ENCODE data around the gene PCDH12.

The PCDH12 gene

GRCh38 chr5:141958113-141958512 lies at the start of gene PCDH12:
TSS of gene PCDH12 (minus strand) at chr5:141958202. CDS start at chr5:141957851, 351 bp downstream.
- H3K9me2 ChIP-seq (replicated peaks; ENCODE audit: insufficient read depth, low read length): no peaks in the 10 kb centered on the region
- no peaks in the 10 kb centered on the region for H4K20me1 ChIP-seq (ENCODE audit: insufficient read depth, low read length)
- TF ChIP-seq CTCF (IDR thresholded peaks at IDR 0.05; ENCODE audit: low read length) (no peak), EZH2 (optimal IDR thresholded peaks at IDR 0.05; ENCODE audit: low read depth, low read length) (no peak), EZH2phosphoT487 (IDR thresholded peaks at IDR 0.05; ENCODE audit: low read length) (no peak)
- no peaks in the 10 kb centered on the region for H3K9me3 ChIP-seq (replicated peaks; ENCODE audit: insufficient read depth, low read length)
- no peak for DNase-seq
- no peaks in the 10 kb centered on the region for H3K36me3 ChIP-seq (replicated peaks; ENCODE audit: insufficient read depth, low read length)
- H3K27ac ChIP-seq (ENCODE audit: low read length): no peak within 1 kb of the TSS
- H3K9ac ChIP-seq (ENCODE audit: low read length): no peak within 1 kb of the TSS
- no peaks in the 10 kb centered on the region for H3K79me2 ChIP-seq (ENCODE audit: low read length)
- H3K4me3 ChIP-seq (ENCODE audit: low read length): no peak within 1 kb of the TSS
- 0 out of 2 replicates have a peak within 1 kb of the TSS, but pooled peaks have one; percentile 11 for H2AFZ ChIP-seq (ENCODE audit: low read length)
- H3F3A ChIP-seq (ENCODE audit: insufficient read depth, low read length): no peaks in the 10 kb centered on the region
- H3K27me3 ChIP-seq (replicated peaks; ENCODE audit: insufficient read depth, low read length): no peaks in the 10 kb centered on the region
- peak within 1 kb of the TSS; percentile 51; the same call in 1 of the 2 replicates for H3K4me2 ChIP-seq (ENCODE audit: low read depth, low read length)
- H3K4me1 ChIP-seq (ENCODE audit: low read length): peaks cover 35% of the 10 kb centered on the region

GRCh38 chr5:142007237-142007544 lies 49.2 kb upstream of the PCDH12 start:
- H3F3A ChIP-seq (ENCODE audit: insufficient read depth, low read length): peaks cover 30% of the 10 kb centered on the region
- peaks cover 55% of the 10 kb centered on the region for H3K4me1 ChIP-seq (ENCODE audit: low read length)
- H3K4me3 ChIP-seq (ENCODE audit: low read length): no peak overlapping the region
- TF ChIP-seq EZH2phosphoT487 (IDR thresholded peaks at IDR 0.05; ENCODE audit: low read length) (no peak), CTCF (IDR thresholded peaks at IDR 0.05; ENCODE audit: low read length) (no peak), EZH2 (optimal IDR thresholded peaks at IDR 0.05; ENCODE audit: low read depth, low read length) (no peak)
- no peaks in the 10 kb centered on the region for H3K9me2 ChIP-seq (replicated peaks; ENCODE audit: insufficient read depth, low read length)
- H3K4me2 ChIP-seq (ENCODE audit: low read depth, low read length): no peak overlapping the region
- no peak overlapping the region for H2AFZ ChIP-seq (ENCODE audit: low read length)
- peaks cover 59% of the 10 kb centered on the region for H3K79me2 ChIP-seq (ENCODE audit: low read length)
- H3K36me3 ChIP-seq (replicated peaks; ENCODE audit: insufficient read depth, low read length): peaks cover 10% of the 10 kb centered on the region; the same call in 1 of the 2 replicates
- H4K20me1 ChIP-seq (ENCODE audit: insufficient read depth, low read length): no peaks in the 10 kb centered on the region
- H3K9me3 ChIP-seq (replicated peaks; ENCODE audit: insufficient read depth, low read length): no peaks in the 10 kb centered on the region
- H3K9ac ChIP-seq (ENCODE audit: low read length): no peak overlapping the region
- no peaks in the 10 kb centered on the region for H3K27me3 ChIP-seq (replicated peaks; ENCODE audit: insufficient read depth, low read length)
- H3K27ac ChIP-seq (ENCODE audit: low read length): peak overlapping the region; percentile 41; the same call in 1 of the 2 replicates
- no peak for DNase-seq

GRCh38 chr5:142006363-142007236 lies 48.6 kb upstream of the PCDH12 start:
- TF ChIP-seq CTCF (IDR thresholded peaks at IDR 0.05; ENCODE audit: low read length) (no peak), EZH2phosphoT487 (IDR thresholded peaks at IDR 0.05; ENCODE audit: low read length) (no peak), EZH2 (optimal IDR thresholded peaks at IDR 0.05; ENCODE audit: low read depth, low read length) (no peak)
- Histone ChIP-seq H4K20me1 (ENCODE audit: insufficient read depth, low read length) (no peaks in the 10 kb centered on the region), H3K79me2 (ENCODE audit: low read length) (peaks cover 53% of the 10 kb centered on the region), H3K4me2 (ENCODE audit: low read depth, low read length) (no peak overlapping the region), H3K36me3 (replicated peaks; ENCODE audit: insufficient read depth, low read length) (peaks cover 15% of the 10 kb centered on the region; the same call in 1 of the 2 replicates), H3F3A (ENCODE audit: insufficient read depth, low read length) (peaks cover 30% of the 10 kb centered on the region), H3K9me3 (replicated peaks; ENCODE audit: insufficient read depth, low read length) (no peaks in the 10 kb centered on the region), H3K27me3 (replicated peaks; ENCODE audit: insufficient read depth, low read length) (no peaks in the 10 kb centered on the region), H3K9ac (ENCODE audit: low read length) (no peak overlapping the region), H3K27ac (ENCODE audit: low read length) (peak overlapping the region; percentile 41; the same call in 1 of the 2 replicates), H3K4me1 (ENCODE audit: low read length) (peaks cover 50% of the 10 kb centered on the region), H3K4me3 (ENCODE audit: low read length) (no peak overlapping the region), H2AFZ (ENCODE audit: low read length) (no peak overlapping the region), H3K9me2 (replicated peaks; ENCODE audit: insufficient read depth, low read length) (no peaks in the 10 kb centered on the region)
- peak; percentile 27 for DNase-seq

Data from MM.1S (cell line).